ENCODE data around the gene LGALSL. TPM values are rescaled to one million over a fixed set of nuclear protein-coding genes. Genes with fewer than 3 reads are reported as not detected.

Gene LGALSL
- total RNA-seq, 1 experiment from 2014 or later = 14.9 TPM

DNA sequence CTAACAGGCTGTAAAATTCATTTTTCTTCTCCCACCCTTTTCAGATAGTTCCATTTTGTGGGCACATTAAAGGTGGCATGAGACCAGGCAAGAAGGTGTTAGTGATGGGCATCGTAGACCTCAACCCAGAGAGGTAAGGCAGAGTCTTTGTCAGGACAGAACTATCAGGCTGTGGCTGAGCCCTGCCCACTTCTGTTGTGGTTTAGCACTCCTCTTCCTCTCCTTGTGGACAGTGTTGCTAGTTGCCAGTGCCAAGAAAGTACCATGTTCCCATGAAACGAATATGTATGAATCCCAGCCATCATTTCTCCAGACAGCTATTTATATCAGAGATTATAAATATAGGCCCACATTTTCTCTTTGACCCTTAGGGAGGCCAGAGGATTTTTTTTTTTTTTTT lies 1.6 kb downstream of the LGALSL start:
- DNase-seq = no peak
- Histone ChIP-seq H3K27ac (no peak overlapping the region), H3K4me3 (no peak overlapping the region)

GRCh38 chr2:64456293-64456692 lies 2.3 kb downstream of the LGALSL start:
- no peak for DNase-seq
- peaks cover 6% of the 10 kb centered on the region; the same call in 1 of the 2 replicates for H3K4me1 ChIP-seq
- no peaks in the 10 kb centered on the region for H3K9me3 ChIP-seq (replicated peaks)
- no peak overlapping the region for H3K4me3 ChIP-seq
- H3K36me3 ChIP-seq = peaks cover 4% of the 10 kb centered on the region; the same call in 1 of the 2 replicates
- no peak overlapping the region for H3K27ac ChIP-seq
- H3K27me3 ChIP-seq = no peaks in the 10 kb centered on the region

More for the DNA sequence above, 1.6 kb downstream of the LGALSL start:
- Histone ChIP-seq H3K9me3 (replicated peaks) (no peaks in the 10 kb centered on the region), H3K4me1 (peaks cover 6% of the 10 kb centered on the region; the same call in 1 of the 2 replicates), H3K36me3 (peaks cover 4% of the 10 kb centered on the region; the same call in 1 of the 2 replicates), H3K27me3 (no peaks in the 10 kb centered on the region)

DNA sequence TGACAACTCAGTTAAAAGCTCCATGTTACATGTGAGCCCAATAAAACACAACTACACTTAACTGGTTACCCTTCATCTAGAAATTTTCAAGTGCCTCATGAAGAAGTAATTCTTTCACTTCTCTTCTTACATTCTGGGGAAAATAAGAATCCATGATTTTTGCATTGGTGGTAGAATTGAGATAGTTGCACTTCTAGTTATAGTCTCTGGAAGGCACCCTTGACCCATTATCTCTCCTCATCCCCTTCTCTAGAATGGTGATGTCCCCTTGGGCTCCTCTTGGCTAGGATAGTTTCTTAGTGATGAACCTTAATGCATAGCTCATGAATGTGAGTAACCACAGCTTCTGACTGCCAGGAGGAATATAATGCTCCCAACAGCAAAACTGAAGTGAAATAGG lies 3.6 kb downstream of the LGALSL start:
- Histone ChIP-seq H3K4me3 (no peak overlapping the region), H3K27ac (no peak overlapping the region), H3K27me3 (no peaks in the 10 kb centered on the region), H3K4me1 (peaks cover 6% of the 10 kb centered on the region; the same call in 1 of the 2 replicates), H3K36me3 (peaks cover 4% of the 10 kb centered on the region; the same call in 1 of the 2 replicates), H3K9me3 (replicated peaks) (no peaks in the 10 kb centered on the region)
- DNase-seq = no peak

GRCh38 chr2:64459575-64459974 lies 5.6 kb downstream of the LGALSL start:
- Histone ChIP-seq H3K36me3 (peaks cover 4% of the 10 kb centered on the region; the same call in 1 of the 2 replicates), H3K27ac (no peak overlapping the region), H3K27me3 (no peaks in the 10 kb centered on the region), H3K9me3 (replicated peaks) (no peaks in the 10 kb centered on the region), H3K4me1 (peaks cover 6% of the 10 kb centered on the region), H3K4me3 (no peak overlapping the region)
- no peak for DNase-seq

- peaks cover 4% of the 10 kb centered on the region; the same call in 1 of the 2 replicates for H3K36me3 ChIP-seq
- no peaks in the 10 kb centered on the region for H3K27me3 ChIP-seq
- H3K4me1 ChIP-seq = peaks cover 4% of the 10 kb centered on the region
- H3K4me3 ChIP-seq = no peak overlapping the region
- no peak overlapping the region for H3K27ac ChIP-seq
- H3K9me3 ChIP-seq (replicated peaks) = no peaks in the 10 kb centered on the region
- DNase-seq = no peak
Observed at GRCh38 chr2:64460330-64460729, 6.4 kb downstream of the LGALSL start.

DNA sequence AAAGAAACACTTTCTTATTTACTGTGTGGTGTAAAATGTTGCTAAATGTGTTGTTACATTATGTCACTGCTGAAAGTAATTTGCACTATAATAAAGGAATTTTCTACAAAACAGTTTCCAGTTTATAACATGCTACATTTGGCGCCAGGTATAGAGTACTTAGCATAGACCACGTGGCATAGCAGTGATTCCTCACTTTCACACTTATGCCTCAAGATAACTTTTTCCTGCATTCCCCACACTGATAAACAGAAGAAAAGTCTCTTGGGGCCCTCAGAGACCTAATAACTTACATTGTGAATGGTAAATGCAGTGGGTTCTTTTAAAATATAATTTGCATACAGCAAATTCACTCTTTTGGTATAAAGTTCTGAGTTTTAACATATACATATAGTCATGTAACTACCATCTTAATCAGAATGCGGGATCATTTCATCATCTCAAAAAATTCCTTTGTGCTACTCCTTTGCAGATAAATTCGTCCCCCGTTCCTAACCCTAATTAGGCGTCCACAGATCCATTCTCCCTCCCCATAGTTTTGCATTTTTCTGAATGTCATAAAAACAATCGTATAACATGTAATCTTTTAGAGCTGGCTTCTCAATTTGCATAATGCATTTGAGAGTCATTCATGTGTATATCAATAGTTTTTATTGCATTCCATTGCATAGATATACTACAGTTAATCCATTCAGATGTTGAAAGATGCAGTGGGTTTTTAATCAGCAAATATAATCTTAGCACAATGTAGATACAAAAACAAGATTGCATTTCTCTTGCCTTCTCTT lies 7.5 kb downstream of the LGALSL start:
- peaks cover 4% of the 10 kb centered on the region for H3K4me1 ChIP-seq

DNA sequence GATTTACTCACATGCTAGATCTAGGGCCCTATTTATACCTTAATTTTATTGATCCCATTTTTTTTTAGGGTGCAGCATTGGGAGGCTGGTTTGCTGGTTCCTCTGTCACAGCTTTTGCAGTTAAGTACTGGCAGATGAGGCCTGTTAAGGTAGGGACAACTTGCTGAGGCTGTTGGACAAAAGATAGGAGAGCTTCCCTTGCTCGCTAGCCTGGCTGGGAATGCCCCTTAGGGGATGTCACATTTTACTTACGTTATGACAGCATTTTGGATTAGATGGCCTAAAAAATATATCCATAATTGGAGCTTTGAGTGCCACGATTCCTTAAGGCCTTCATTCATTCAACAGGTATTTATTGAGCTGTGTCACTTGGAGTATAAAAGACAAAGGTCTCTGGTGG lies 8.2 kb downstream of the LGALSL start:
- H3K4me1 ChIP-seq = peaks cover 4% of the 10 kb centered on the region
- H3K9me3 ChIP-seq (replicated peaks) = no peaks in the 10 kb centered on the region
- no peak overlapping the region for H3K4me3 ChIP-seq
- no peak for DNase-seq
- no peak overlapping the region for H3K27ac ChIP-seq
- H3K27me3 ChIP-seq = no peaks in the 10 kb centered on the region
- H3K36me3 ChIP-seq = peaks cover 4% of the 10 kb centered on the region; the same call in 1 of the 2 replicates

More for the DNA sequence above, 7.5 kb downstream of the LGALSL start:
- no peak for DNase-seq
- Histone ChIP-seq H3K4me3 (no peak overlapping the region), H3K27ac (no peak overlapping the region), H3K36me3 (peaks cover 4% of the 10 kb centered on the region; the same call in 1 of the 2 replicates), H3K9me3 (replicated peaks) (no peaks in the 10 kb centered on the region), H3K27me3 (no peaks in the 10 kb centered on the region)

DNA sequence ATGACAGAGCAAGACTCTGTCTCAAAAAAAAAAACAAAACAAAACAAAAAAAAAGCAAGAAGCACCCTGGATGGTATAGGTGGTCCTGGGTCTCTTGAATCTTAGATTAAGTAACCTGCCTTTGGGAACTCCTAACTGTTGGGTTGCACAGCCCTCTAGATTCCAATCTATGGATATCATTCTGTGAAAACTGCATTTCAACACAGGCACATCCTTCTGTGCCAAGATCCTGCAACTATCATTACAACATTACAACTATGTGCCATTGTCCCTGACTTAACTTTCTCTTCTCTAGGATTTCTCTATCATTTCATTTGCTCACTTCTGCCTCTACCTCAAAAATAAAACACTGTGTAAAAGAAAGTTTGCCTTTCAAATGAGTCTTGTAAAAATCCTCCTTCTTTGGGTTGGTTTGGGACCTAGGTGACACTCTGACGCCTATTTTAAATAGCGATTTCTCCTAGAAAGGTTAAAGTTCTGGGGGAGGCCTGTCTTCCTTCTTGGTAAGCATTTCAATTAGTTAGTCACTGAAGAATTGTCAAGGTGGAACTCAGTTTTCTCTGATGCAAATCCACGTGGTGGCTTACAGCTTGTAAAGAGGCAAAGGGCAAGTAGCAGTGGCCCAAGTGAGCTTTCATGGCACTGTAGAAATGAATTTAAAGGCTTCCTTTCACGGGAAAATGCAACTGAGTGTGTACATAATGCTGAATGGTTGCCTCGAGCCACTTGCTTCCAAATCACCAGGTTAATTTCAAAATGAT lies 9.2 kb downstream of the LGALSL start:
- Histone ChIP-seq H3K9me3 (replicated peaks) (no peaks in the 10 kb centered on the region), H3K27ac (no peak overlapping the region), H3K27me3 (no peaks in the 10 kb centered on the region), H3K36me3 (peaks cover 4% of the 10 kb centered on the region; the same call in 1 of the 2 replicates), H3K4me3 (no peak overlapping the region), H3K4me1 (peaks cover 4% of the 10 kb centered on the region)
- DNase-seq = no peak

DNA sequence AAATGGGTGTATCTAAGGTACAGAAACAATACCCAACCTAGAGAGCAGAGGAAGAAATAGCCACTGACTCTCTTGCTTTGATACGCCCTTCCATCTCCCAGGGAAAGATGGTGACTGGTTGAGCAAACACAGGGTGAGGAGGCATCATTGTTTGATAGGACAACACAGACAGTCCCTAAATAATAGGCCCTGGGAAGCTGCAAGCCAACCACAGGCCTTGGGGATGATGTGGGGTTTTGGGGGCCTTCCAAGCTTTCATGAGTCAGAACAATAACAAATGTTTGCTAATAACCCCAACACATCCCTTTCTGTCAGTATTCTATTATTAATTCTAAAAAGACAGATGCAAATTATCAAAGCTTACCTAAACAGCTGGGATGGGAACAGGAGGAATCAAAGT lies 9.8 kb downstream of the LGALSL start:
- Histone ChIP-seq H3K4me3 (no peak overlapping the region), H3K4me1 (peaks cover 4% of the 10 kb centered on the region), H3K9me3 (replicated peaks) (no peaks in the 10 kb centered on the region), H3K27me3 (no peaks in the 10 kb centered on the region), H3K27ac (no peak overlapping the region), H3K36me3 (peaks cover under 1% of the 10 kb centered on the region; the same call in 1 of the 2 replicates)
- peak; percentile 34 to 47 for DNase-seq

DNA sequence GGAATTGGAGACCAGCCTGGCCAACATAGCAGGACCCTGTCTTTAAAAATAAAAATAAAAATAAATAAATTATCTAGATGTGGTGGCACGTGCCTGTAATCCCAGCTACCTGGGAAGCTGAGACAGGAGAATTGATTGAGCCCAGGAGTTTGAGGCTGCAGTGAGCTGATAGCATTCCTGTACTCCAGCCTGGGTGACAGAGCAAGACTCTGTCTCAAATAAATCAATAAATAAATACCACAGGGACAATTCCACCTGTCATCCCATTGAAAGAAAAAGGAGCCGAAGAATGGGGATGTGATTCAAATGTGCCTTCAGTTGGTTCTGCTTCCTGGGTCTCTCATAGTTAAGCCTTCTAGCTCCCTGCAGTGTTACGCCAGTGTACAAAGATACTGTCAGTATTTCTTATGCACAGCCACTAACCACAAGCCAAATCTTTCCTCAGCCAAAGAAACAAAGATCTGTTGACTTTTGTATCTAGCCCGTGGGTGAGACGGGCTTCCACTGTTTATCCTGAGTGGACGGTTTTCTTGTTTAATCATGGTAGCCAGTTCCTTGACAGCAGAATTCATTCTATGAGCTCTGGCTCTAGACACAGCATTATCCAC lies 12.6 kb downstream of the LGALSL start:
- Histone ChIP-seq H3K4me3 (no peak overlapping the region), H3K27me3 (no peaks in the 10 kb centered on the region), H3K9me3 (replicated peaks) (no peaks in the 10 kb centered on the region), H3K27ac (no peak overlapping the region), H3K36me3 (no peaks in the 10 kb centered on the region), H3K4me1 (peaks cover 4% of the 10 kb centered on the region)
- no peak for DNase-seq

DNA sequence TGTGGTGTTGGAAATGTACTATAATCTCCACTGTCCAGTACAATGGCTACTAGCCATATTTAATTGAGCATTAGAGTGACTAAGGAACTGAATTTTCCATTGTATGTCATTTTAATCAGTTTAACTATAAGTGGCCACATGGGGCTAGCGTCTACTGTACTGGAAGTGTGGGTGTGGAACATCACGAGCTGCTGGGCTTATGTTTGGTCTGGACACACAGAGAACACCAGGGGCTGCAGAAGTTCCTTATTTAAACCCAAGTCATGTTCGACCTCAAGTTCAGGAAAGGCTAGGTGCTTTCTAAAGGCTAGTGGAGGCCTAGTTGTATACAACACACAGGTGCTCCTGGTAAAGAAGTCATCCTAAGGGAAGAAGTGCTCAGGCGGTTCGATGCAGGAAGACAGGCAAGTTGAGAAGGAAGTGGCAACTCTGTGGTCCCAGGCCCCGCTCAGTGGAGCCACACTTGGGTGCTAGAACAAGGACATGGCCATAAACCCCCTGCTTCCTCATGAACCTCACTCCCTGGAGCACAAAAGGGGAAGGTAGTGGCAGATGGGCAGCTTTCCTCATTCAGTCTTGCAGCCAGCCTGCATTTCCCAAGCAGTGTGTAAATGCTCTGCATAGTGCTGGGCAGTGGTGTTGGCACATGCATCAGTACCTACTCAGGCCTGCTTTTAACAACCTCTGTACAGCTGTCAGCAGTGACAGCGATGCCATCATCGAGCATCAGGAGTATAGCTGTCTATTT lies 13.3 kb downstream of the LGALSL start:
- DNase-seq = no peak
- H3K9me3 ChIP-seq (replicated peaks) = no peaks in the 10 kb centered on the region
- H3K27ac ChIP-seq = no peak overlapping the region
- H3K4me3 ChIP-seq = no peak overlapping the region
- peaks cover 4% of the 10 kb centered on the region for H3K4me1 ChIP-seq
- no peaks in the 10 kb centered on the region for H3K27me3 ChIP-seq
- no peaks in the 10 kb centered on the region for H3K36me3 ChIP-seq

DNA sequence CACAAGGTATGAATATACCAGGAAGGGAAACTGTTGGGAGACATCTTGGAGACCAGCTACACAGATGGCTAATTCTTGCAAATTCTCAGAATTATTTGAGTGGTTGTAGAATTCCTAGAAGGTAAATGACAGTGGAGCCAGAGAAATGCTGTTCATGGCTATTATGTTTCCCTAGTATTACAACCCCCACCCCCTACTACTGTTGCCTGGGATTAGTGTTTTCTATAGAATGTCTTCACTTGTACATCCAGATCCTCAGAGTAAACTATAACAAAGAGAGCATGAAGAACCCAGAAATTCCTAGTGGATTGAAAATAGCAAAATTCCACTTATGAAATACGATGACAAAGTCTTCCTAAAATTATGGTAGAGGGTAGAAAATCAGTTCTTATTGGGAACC lies 15.3 kb downstream of the LGALSL start:
- Histone ChIP-seq H3K4me1 (no peaks in the 10 kb centered on the region), H3K27me3 (no peaks in the 10 kb centered on the region), H3K9me3 (replicated peaks) (no peaks in the 10 kb centered on the region), H3K27ac (no peak overlapping the region), H3K4me3 (no peak overlapping the region), H3K36me3 (no peaks in the 10 kb centered on the region)
- DNase-seq = no peak

DNA sequence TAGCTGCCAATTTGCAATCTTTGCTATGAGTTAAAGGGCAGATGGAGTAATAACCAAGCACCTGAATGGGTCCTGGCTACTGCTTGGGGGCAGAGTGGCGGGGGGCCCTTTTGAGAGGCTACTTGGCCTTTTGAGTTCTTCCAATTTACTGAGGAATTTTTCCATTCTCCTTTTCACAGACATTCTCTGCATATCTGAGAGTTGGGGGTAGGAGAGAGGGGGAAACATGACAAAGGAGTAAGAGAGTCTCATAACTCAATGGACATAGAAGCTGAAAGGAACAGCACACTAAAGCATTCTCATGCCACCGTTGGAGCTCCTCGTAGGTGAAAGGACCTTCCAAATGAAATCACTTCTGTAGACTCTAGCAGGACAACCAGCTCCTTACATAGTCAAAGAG lies 16.1 kb downstream of the LGALSL start:
- Histone ChIP-seq H3K27ac (no peak overlapping the region), H3K36me3 (no peaks in the 10 kb centered on the region), H3K4me3 (no peak overlapping the region), H3K9me3 (replicated peaks) (no peaks in the 10 kb centered on the region), H3K27me3 (no peaks in the 10 kb centered on the region), H3K4me1 (no peaks in the 10 kb centered on the region)
- DNase-seq = no peak

DNA sequence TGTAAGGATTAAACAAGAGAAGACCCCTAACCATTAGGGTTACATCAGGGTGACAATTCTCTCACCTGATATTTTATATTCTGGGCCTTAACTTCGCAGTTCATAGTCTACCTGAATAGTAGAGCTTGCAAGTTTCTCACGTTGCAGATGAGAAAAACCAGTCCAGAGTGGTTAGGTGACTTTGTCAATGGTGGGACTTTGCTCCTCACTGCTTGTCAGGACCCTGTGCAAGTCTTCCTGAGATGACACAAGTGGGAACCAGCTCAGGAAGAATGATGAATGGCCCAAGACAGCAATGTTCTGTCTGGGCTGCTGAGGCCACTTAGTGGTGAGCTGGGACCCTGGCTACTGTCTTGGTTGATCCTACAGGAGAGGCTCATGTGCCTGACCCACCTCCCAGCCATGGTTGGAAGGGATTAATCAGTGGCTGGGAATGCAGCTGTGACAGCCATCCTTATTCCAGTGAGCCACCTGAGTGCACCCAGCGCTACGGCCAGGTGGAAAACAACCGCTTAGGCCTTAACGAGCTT lies 16.9 kb downstream of the LGALSL start:
- DNase-seq = no peak
- Histone ChIP-seq H3K36me3 (no peaks in the 10 kb centered on the region), H3K27ac (no peak overlapping the region), H3K27me3 (no peaks in the 10 kb centered on the region), H3K4me3 (no peak overlapping the region), H3K4me1 (no peaks in the 10 kb centered on the region), H3K9me3 (replicated peaks) (no peaks in the 10 kb centered on the region)
